Measurements from ENCODE around the gene BEND7.
"Not testable (repeated sequence)": the region's sequence is repeated elsewhere in the genome, so short reads cannot be mapped to it uniquely, and the experiment has no call there.

Gene BEND7

GRCh38 chr10:13421382-13421917 lies 107.4 kb downstream of the BEND7 start:
- DNase-seq (ENCODE audit: low read depth) = no peak

DNA sequence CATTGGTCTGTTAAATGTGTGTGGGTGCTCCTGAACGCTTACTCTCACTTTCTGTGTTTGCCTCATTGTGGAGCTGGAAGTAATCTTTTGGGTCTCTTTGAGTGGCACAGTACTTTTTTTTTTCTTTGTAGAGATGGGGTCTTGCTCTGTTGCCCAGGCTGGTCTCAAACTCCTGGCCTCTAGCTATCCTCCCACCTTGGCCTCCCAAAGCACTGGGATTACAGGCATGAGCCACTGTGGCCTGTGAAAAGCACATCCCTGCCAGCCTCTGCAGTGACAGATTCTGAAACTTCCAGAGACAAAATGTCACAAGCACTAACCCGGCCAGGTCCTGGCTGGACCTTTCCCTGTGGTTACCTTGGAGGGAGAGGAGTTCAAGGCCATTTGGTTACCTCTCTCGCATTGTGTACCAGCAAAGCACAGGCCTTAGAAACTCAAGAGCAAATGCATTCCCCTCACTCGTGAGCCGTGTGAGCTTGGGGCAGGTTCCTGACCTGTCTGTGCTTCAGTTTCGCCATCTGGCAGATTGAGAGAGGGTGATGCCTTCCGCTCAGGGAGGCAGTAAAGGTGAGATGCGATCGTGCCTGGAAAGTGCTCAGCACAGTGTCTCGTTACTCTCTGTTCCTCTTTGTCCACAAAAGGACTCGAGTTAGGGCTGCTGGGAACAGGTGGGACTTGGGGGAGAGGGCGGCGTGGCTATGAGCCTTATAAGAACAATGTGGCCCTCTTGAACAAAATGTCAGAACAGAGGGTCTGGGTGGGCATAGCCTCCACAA lies 108.1 kb downstream of the BEND7 start:
- DNase-seq (ENCODE audit: low read depth) = no peak

- DNase-seq (ENCODE audit: low read depth) = no peak
Observed at GRCh38 chr10:13417459-13418126, 111.2 kb downstream of the BEND7 start.

GRCh38 chr10:13416760-13417159 lies 112.1 kb downstream of the BEND7 start:
- DNase-seq (ENCODE audit: low read depth) = no peak

- DNase-seq (ENCODE audit: low read depth) = no peak
Observed at GRCh38 chr10:13414855-13415254, 114.0 kb downstream of the BEND7 start.

GRCh38 chr10:13414137-13414536 lies 114.7 kb downstream of the BEND7 start:
- no peak for DNase-seq (ENCODE audit: low read depth)

DNA sequence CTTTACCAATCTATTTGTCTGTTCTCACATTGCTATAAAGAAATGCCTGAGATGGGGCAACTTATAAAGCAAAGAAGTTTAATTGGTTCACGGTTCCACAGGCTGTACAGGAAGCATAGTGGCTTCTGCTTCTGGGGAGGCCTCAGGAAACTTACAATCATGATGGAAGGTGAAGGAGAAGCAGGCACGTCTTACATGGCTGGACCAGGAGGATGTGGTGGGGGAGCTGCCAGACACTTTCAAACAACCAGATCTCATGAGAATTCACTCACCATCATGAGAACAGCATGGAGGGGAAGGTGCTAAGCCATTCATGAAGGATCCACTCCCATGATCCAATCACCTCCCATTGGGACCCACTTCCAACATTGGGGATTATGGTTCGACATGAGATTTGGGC lies 115.9 kb downstream of the BEND7 start:
- no peak for DNase-seq (ENCODE audit: low read depth)

- DNase-seq (ENCODE audit: low read depth) = no peak
Observed at GRCh38 chr10:13404791-13405190, 124.0 kb downstream of the BEND7 start.

- DNase-seq (ENCODE audit: low read depth) = no peak
Observed at GRCh38 chr10:13404305-13404759, 124.5 kb downstream of the BEND7 start.

GRCh38 chr10:13403426-13403825 lies 125.4 kb downstream of the BEND7 start:
- DNase-seq (ENCODE audit: low read depth) = not testable (repeated sequence)

- no peak for DNase-seq (ENCODE audit: low read depth)
Observed at GRCh38 chr10:13402021-13402420, 126.8 kb downstream of the BEND7 start.

DNA sequence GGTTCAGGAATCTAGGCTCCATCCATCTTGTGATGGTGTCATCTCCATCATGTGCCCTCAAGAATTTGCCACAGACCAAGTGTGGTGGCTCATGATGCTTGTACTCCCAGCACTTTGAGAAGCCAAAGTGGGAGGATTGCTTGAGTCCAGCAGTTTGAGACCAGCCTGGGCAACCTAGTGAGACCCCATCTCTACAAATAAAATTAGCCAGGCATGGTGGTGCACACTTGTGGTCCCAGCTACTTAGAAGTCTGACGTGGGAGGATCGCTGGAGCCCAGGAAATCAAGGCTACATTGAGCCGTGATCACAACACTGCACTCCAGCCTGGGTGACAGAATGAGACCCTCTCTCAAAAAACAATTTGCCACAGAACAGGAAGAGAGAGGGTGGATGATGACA lies 127.7 kb downstream of the BEND7 start:
- no peak for DNase-seq (ENCODE audit: low read depth)

- DNase-seq (ENCODE audit: low read depth) = no peak
Observed at GRCh38 chr10:13400196-13400965, 128.4 kb downstream of the BEND7 start.

- no peak for DNase-seq (ENCODE audit: low read depth)
Observed at GRCh38 chr10:13399752-13400151, 129.1 kb downstream of the BEND7 start.

DNA sequence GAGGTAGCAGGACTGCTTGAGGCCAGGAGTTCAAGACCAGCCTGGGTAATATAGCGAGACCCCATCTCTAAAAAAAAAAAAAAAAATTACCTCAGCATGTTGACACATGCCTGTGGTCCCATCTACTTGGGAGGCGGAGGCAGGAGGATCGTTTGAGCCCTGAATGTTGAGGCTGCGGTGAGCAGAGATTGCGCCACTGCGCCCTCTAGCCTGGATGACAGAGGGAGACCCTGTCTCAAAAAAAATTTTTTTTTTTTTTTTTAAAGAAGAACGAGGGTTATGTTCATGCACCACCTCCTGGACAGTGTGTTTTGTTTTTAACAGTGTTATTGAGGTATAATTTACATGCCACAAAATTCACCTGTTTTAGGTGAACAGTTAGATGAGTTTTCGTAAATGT lies 129.6 kb downstream of the BEND7 start:
- no peak for DNase-seq (ENCODE audit: low read depth)

DNA sequence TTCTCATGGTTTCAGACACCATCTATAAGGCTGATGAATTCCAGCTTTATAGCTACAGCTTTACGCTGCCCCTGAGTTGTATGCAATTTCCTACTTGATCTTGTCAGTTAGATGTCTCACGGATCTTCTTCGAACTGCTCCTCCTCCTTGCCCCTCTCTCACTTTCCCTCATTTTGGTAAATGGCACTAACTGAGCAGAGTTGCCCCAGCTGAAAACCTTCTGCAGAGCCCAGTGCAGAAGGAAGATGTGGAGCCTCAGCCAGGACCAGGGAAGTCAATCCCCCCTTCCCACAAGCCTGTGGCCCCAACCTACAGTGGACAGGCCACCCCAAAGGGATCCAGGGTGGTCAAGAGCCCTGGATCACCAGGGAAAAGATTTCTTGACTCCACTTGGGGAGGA lies 131.8 kb downstream of the BEND7 start:
- DNase-seq (ENCODE audit: low read depth) = no peak

GRCh38 chr10:13396369-13396768 lies 132.4 kb downstream of the BEND7 start:
- DNase-seq (ENCODE audit: low read depth) = no peak

- no peak for DNase-seq (ENCODE audit: low read depth)
Observed at GRCh38 chr10:13395540-13395939, 133.3 kb downstream of the BEND7 start.

DNA sequence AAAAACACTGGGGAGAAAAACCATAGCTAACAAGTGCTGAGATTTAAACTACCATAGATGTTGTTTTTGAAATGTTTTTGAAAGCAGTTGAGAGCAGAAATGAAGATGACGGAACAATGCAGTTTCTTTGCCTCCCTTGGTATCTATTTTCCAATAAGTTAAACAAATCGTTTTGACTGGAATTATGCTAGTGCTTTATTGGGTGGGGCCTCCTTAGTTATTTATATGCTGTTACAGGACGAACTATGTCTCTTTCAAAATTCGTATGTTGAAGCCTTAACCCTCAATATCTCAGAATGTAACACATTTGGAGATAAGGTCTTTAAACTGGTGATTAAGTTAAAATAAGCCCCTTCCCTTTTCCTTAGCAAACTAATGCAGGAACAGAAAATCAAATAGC lies 135.2 kb downstream of the BEND7 start:
- no peak for DNase-seq (ENCODE audit: low read depth)

GRCh38 chr10:13392701-13393100 lies 136.1 kb downstream of the BEND7 start:
- DNase-seq (ENCODE audit: low read depth) = no peak

Measured in stimulated activated CD4-positive, alpha-beta T cell treated with anti-CD3 and anti-CD28 coated beads, Interleukin-2, amount 100 ng/mL, for 4 hours (primary cell).